Activated naive CD8-positive, alpha-beta T cell treated with anti-CD3 and anti-CD28 coated beads for 36 hours (primary cell): ENCODE measurements around the gene PAPSS2. TPM values are rescaled to one million over a fixed set of nuclear protein-coding genes. Genes with fewer than 3 reads are reported as not detected.
"Not testable (repeated sequence)": the region's sequence is repeated elsewhere in the genome, so short reads cannot be mapped to it uniquely, and the experiment has no call there.

Experiments used
- DNase-seq: peaks from one replicate; pipeline ENCODE4 v3.0.0; 2021
- H3K27ac Mint-ChIP-seq: one replicate; pipeline ENCODE4 v1.8.0; 2022; ENCODE audit warnings: mild to moderate bottlenecking, moderate library complexity, mixed read lengths
- H3K27me3 Mint-ChIP-seq: one replicate; pipeline ENCODE4 v1.8.0; 2022; ENCODE audit warnings: mild to moderate bottlenecking, mixed read lengths
- H3K36me3 Mint-ChIP-seq: one replicate; pipeline ENCODE4 v1.8.0; 2021; ENCODE audit warnings: mild to moderate bottlenecking, mixed read lengths
- H3K4me1 Mint-ChIP-seq: one replicate; pipeline ENCODE4 v1.8.0; 2021; ENCODE audit warnings: mixed read lengths
- H3K4me3 Mint-ChIP-seq: one replicate; pipeline ENCODE4 v1.8.0; 2022; ENCODE audit warnings: mild to moderate bottlenecking, moderate library complexity, mixed read lengths
- H3K9me3 Mint-ChIP-seq: one replicate; pipeline ENCODE4 v1.8.0; 2022; ENCODE audit warnings: mixed read lengths
- total RNA-seq, 2 experiments: library from RNA; stranded (reverse); gene quantifications; one replicate each; pipeline ENCODE4 v1.2.3, GENCODE V29; 2021

Gene PAPSS2
- total RNA-seq, 2 experiments from 2014 or later: 0.27 to 0.42 TPM

DNA sequence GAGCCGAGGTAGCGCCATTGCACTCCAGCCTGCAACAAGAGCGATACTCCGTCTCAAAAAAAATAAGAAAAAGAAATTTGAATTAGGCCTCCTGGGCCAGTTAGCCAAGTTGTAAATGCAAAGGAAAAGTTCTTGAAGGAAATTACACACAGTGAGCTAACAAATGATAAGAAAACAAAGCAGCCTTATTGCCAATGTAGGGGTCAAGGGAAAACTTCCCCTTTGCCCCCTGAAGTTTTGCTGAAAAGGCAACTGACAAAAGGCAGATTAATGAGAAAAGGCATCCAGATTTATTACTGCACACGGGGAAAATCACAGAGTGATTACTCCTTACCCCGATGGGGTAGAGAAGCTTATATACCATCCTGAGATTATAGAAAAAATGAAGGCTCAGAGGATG, 70.3 kb downstream of the PAPSS2 start:
- H3K27me3 Mint-ChIP-seq: peaks cover 4% of the 10 kb centered on the region
- no peaks in the 10 kb centered on the region for H3K36me3 Mint-ChIP-seq
- no peaks in the 10 kb centered on the region for H3K4me1 Mint-ChIP-seq
- no peak overlapping the region for H3K27ac Mint-ChIP-seq
- no peaks in the 10 kb centered on the region for H3K9me3 Mint-ChIP-seq
- DNase-seq: no peak
- H3K4me3 Mint-ChIP-seq: no peak overlapping the region

DNA sequence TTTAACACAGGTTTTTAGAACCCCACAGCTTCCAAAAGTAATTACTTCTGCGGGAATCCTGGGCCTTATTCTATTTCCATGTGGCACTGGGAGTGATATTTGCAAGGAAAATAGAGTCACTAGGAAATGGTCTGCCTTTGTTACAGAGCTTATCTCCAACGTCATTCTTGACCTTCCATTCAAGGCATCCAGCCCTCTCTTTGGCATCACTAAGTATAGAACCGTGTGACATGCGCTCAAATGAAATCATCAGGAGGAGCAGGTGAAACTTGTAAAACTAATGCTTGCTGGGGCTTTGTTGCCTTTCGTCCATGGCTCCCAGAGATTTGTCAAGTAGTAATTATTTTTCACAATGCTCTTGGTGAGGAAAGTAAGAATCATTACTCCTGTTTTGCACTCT, 73.4 kb downstream of the PAPSS2 start:
- Mint-ChIP-seq H3K4me1 (no peaks in the 10 kb centered on the region), H3K27ac (no peak overlapping the region), H3K9me3 (no peaks in the 10 kb centered on the region), H3K4me3 (no peak overlapping the region), H3K27me3 (peaks cover 17% of the 10 kb centered on the region), H3K36me3 (no peaks in the 10 kb centered on the region)
- DNase-seq: no peak

DNA sequence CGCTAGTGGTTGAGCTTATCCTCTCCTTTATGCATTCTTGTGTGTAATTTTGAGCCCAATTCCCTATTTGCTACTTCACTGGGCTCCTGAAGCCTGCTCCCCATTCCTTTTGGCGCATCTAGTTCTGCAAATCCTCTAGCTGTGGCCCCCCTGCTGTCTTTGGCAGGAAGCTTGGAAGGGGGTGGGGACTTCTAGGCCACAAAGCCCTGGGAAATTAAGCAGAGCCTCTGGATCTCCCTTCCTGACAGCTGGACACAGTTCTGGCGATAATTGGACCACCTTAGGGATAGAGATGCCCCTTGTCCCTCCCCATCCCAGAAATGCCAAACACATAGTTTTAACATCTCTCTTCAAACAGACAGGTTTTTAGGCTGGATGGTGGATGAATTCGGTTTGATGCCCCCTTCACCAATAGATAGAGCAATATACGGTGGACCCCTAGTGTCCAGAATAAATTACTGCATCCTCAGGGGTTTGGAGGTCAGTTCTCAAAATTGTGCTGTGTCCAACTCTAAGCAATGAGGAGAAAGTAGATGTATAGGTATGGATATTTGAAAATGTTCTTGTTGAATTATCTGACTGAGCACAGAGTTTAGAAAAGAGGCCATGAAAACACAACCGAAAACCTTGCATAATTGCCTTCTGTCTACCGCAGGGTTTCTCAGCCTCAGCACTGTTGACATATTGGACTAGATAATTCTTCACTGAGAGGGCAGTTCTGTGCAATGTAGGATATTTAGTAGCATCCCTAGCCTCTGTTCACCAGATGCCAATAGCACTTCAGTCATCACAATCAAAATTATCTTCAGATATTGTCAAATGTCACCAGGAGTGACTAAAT, 75.5 kb downstream of the PAPSS2 start:
- no peaks in the 10 kb centered on the region for H3K9me3 Mint-ChIP-seq
- H3K4me1 Mint-ChIP-seq: no peaks in the 10 kb centered on the region
- no peak overlapping the region for H3K27ac Mint-ChIP-seq
- DNase-seq: no peak
- H3K36me3 Mint-ChIP-seq: no peaks in the 10 kb centered on the region
- peaks cover 17% of the 10 kb centered on the region for H3K27me3 Mint-ChIP-seq
- no peak overlapping the region for H3K4me3 Mint-ChIP-seq

DNA sequence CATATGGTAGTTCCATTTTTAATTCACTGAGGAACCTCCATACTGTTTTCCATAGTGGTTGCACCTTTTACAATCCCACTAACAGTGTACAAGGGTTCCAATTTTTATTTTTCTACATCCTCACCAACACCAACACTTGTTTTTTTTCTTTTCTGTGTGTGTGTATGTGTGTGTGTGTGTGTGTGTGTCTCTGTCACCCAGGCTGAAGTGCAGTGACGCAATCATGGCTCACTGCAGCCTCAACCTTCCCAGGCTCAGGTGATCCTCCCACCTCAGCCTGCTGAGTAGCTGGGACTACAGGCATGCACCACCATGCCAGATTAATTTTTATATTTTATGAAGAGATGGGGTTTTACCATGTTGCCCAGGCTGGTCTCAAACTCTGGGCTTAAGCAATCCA, 78.6 kb downstream of the PAPSS2 start:
- not testable (repeated sequence) for H3K9me3 Mint-ChIP-seq, DNase-seq, H3K4me1 Mint-ChIP-seq, H3K27ac Mint-ChIP-seq, H3K4me3 Mint-ChIP-seq, H3K36me3 Mint-ChIP-seq
- peaks cover 17% of the 10 kb centered on the region for H3K27me3 Mint-ChIP-seq

DNA sequence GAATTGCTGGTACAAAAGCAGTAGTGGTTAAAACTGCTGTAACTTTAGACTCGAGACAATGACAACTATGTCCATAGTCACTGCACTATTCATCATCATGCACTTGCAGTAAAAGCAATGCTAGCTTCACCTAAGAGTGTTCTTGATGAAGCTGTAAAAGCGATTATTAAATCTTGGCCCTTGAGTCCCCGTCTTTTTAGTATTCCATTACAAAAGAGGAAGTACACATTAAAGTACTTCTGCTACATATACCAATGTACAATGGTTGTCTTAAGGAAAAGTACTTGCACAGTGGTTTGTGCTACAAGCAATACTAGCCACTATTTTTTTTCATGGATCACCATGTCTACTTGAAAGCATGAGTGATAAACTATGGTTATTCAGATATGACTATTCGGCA, 80.0 kb downstream of the PAPSS2 start:
- H3K4me3 Mint-ChIP-seq: no peak overlapping the region
- DNase-seq: no peak
- H3K27me3 Mint-ChIP-seq: peaks cover 15% of the 10 kb centered on the region
- no peak overlapping the region for H3K27ac Mint-ChIP-seq
- no peaks in the 10 kb centered on the region for H3K36me3 Mint-ChIP-seq
- H3K4me1 Mint-ChIP-seq: no peaks in the 10 kb centered on the region
- no peaks in the 10 kb centered on the region for H3K9me3 Mint-ChIP-seq

DNA sequence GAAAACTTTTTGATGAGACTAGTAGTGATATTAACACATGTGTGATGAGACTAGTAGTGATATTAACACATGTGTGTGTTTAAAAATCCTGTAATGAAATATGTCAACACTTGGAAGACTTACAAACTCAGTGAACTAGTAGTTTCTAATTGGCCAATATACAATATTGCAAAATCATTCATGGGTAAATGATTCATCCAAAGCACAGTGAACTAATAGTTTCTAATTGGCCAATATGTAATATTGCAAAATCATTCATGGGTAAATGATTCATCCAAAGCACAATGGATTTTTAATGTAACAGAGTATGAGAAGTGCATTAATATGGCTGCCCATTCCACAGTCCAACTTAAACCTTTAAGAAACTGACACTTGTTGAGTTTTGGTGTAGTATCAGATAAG, 80.6 kb downstream of the PAPSS2 start:
- H3K4me3 Mint-ChIP-seq: no peak overlapping the region
- H3K27me3 Mint-ChIP-seq: peaks cover 10% of the 10 kb centered on the region
- no peaks in the 10 kb centered on the region for H3K36me3 Mint-ChIP-seq
- H3K27ac Mint-ChIP-seq: no peak overlapping the region
- no peaks in the 10 kb centered on the region for H3K9me3 Mint-ChIP-seq
- H3K4me1 Mint-ChIP-seq: no peaks in the 10 kb centered on the region
- DNase-seq: no peak

DNA sequence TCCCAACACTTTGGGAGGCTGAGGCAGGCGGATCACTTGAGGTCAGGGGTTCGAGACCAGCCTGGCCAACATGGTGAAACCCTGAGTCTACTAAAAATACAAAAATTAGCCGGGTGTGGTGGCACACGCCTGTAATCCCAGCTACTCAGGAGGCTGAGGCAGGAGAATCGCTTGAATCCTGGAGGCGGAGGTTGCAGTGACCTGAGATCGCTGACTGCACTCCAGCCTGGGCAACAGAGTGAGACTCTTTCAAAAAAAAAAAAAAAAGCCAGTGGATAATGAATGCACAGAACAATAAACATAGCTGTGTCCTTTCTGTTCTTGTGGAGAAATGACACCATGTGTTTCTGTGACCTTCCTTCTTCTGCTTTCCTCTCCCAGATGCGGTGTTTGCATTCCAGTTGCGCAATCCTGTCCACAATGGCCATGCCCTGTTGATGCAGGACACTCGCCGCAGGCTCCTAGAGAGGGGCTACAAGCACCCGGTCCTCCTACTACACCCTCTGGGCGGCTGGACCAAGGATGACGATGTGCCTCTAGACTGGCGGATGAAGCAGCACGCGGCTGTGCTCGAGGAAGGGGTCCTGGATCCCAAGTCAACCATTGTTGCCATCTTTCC, 83.4 kb downstream of the PAPSS2 start:
- not testable (repeated sequence) for H3K4me3 Mint-ChIP-seq, H3K27ac Mint-ChIP-seq, DNase-seq, H3K9me3 Mint-ChIP-seq, H3K36me3 Mint-ChIP-seq, H3K27me3 Mint-ChIP-seq, H3K4me1 Mint-ChIP-seq

DNA sequence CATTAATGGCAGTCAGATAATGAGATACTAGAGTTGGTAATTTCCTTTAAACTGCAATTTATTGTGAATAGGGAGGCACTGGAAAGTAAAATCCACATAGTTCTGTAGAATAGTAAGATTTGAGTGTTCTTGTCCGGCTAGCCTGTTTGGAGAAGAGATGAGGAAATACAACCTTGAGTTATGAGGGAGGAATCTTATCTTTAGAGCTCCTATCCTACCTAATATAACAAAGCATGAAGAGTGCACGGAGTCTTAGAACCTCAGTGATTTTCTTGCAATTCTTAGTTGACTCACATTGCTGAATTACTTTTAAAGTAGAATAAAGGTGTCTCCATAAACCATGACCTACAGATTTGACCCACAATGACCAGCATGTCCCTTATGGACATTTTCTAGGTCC, 84.9 kb downstream of the PAPSS2 start:
- H3K36me3 Mint-ChIP-seq: no peaks in the 10 kb centered on the region
- H3K4me1 Mint-ChIP-seq: no peaks in the 10 kb centered on the region
- no peak overlapping the region for H3K27ac Mint-ChIP-seq
- no peaks in the 10 kb centered on the region for H3K27me3 Mint-ChIP-seq
- DNase-seq: no peak
- H3K9me3 Mint-ChIP-seq: peaks cover 3% of the 10 kb centered on the region
- H3K4me3 Mint-ChIP-seq: no peak overlapping the region

DNA sequence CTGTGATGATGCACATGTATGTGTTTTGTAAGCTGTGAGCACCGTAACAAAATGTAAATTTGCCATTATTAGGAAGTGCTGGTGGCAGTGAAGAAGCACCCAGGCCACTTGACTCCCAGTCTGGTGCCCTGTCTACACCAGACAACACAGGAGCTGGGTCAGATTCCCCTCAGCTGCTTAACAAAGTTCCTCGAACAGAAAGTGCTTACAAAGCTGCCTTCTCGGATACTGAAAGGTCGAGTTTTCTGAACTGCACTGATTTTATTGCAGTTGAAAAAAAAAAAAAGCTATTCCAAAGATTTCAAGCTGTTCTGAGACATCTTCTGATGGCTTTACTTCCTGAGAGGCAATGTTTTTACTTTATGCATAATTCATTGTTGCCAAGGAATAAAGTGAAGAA, 87.2 kb downstream of the PAPSS2 start:
- Mint-ChIP-seq H3K27me3 (no peaks in the 10 kb centered on the region), H3K27ac (no peak overlapping the region), H3K9me3 (peaks cover 3% of the 10 kb centered on the region), H3K4me1 (peaks cover 12% of the 10 kb centered on the region), H3K4me3 (no peak overlapping the region), H3K36me3 (no peaks in the 10 kb centered on the region)
- DNase-seq: no peak

DNA sequence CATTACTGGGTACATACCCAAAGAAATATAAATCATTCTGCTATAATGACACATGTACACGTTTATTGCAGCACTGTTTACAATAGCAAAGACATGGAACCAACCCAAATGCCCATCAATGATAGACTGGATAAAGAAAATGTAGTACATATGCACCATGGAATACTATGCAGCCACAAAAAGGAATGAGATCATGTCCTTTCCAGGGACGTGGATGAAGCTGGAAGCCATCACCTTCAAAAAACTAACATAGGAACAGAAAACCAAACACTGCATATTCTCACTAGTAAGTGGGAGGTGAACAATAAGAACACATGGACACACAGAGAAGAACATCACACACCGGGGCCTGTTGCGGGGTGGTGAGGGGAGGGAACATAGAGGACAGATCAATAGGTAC, 88.6 kb downstream of the PAPSS2 start:
- H3K36me3 Mint-ChIP-seq, H3K9me3 Mint-ChIP-seq, H3K27me3 Mint-ChIP-seq, DNase-seq, H3K27ac Mint-ChIP-seq, H3K4me3 Mint-ChIP-seq: not testable (repeated sequence)
- peaks cover 17% of the 10 kb centered on the region for H3K4me1 Mint-ChIP-seq

DNA sequence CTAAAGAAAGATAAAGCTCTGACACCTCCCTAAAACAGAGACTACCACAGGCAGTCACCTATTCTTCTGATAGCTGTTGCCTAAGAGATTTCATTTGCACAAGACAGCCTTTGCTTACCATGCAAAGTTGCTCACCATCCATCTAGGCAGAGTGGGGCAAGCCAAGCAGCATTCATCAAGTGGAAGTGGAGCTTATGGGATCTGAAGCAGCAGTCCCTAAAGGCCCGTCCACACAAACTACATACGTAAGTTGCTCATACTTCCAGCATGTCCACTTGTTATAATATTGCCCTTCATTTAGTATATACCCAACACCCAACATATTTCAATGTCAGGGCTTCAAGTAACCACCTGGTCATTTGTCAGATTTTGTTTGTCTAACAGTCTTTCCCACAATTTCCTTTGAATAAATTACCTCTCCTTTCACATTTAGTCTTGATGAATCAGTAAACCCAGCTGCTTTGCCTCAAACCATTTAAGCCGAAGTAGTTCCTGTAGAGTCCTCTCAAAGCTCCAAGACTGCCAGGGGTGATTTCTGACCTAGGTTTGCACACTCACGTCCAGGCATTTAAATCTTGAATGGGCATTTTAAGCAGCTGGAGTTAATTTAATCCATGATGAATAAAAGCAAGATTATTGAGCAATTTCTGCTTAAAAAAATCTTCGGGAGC, 90.5 kb downstream of the PAPSS2 start:
- no peak for DNase-seq
- Mint-ChIP-seq H3K36me3 (peaks cover 11% of the 10 kb centered on the region), H3K4me3 (no peak overlapping the region), H3K9me3 (peaks cover 3% of the 10 kb centered on the region), H3K27me3 (no peaks in the 10 kb centered on the region), H3K27ac (no peak overlapping the region), H3K4me1 (peaks cover 24% of the 10 kb centered on the region)

DNA sequence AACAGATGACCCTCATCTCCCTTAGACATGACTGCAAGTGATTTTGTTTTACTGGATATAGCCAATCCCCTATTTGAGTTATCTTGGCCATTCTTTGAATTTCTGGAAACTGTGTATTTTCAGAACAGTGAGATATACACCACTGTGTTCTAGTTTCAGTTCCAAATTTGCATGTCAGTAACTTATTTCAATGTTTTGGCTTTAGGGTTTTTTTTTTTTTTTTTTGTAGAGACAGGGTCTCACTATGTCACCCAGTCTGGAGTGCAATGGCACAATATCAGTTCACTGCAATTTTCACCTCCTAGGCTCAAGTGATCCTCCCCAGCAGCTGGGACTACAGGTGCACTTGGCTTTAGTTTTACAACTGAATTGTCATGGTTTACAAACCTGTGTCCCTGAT, 91.1 kb downstream of the PAPSS2 start:
- no peak for DNase-seq
- Mint-ChIP-seq H3K9me3 (peaks cover 3% of the 10 kb centered on the region), H3K4me3 (no peak overlapping the region), H3K27me3 (no peaks in the 10 kb centered on the region), H3K4me1 (peaks cover 24% of the 10 kb centered on the region), H3K36me3 (peaks cover 12% of the 10 kb centered on the region), H3K27ac (peak overlapping the region; percentile 12)

DNA sequence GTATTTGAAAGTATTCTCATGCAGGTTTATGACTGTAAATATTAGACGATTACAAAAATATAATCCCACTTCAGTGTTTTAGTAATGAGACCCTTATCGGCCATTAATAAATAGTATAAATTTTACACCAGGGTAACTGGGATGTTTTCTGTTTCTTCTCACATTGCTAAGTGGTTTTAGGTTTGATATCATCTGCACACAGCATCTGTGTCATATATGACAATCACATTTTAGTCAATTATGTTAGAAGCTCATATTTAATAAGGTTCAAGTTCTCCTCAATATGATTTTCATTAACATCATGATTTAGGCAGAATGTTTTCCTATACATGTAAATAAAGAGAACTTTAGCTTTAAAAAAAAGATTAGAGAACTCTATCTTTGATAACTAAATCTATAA, 91.6 kb downstream of the PAPSS2 start:
- peaks cover 24% of the 10 kb centered on the region for H3K4me1 Mint-ChIP-seq
- no peak overlapping the region for H3K4me3 Mint-ChIP-seq
- no peak for DNase-seq
- H3K36me3 Mint-ChIP-seq: peaks cover 14% of the 10 kb centered on the region
- H3K27ac Mint-ChIP-seq: no peak overlapping the region
- H3K27me3 Mint-ChIP-seq: no peaks in the 10 kb centered on the region
- peaks cover 3% of the 10 kb centered on the region for H3K9me3 Mint-ChIP-seq

DNA sequence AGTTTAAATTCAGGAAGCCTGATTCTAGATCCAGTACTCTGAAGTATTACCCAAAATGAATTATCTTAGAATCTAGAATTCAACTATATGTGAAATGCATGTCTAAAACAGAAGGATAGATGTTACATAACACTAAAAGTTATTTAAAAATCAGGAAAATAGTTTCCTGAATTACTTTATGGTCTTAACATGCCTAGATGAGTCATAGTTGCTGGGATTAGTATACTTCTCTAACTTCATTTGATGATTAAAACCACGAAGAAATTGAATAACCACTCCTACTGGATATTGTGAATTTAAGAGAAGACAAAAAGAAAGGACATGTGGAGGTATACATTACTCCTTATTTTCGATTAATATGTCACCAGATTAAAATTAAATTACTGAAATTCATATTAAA, 92.9 kb downstream of the PAPSS2 start:
- no peak overlapping the region for H3K4me3 Mint-ChIP-seq
- no peaks in the 10 kb centered on the region for H3K27me3 Mint-ChIP-seq
- peaks cover 3% of the 10 kb centered on the region for H3K9me3 Mint-ChIP-seq
- no peak overlapping the region for H3K27ac Mint-ChIP-seq
- DNase-seq: no peak
- H3K4me1 Mint-ChIP-seq: peaks cover 24% of the 10 kb centered on the region
- H3K36me3 Mint-ChIP-seq: peaks cover 17% of the 10 kb centered on the region

DNA sequence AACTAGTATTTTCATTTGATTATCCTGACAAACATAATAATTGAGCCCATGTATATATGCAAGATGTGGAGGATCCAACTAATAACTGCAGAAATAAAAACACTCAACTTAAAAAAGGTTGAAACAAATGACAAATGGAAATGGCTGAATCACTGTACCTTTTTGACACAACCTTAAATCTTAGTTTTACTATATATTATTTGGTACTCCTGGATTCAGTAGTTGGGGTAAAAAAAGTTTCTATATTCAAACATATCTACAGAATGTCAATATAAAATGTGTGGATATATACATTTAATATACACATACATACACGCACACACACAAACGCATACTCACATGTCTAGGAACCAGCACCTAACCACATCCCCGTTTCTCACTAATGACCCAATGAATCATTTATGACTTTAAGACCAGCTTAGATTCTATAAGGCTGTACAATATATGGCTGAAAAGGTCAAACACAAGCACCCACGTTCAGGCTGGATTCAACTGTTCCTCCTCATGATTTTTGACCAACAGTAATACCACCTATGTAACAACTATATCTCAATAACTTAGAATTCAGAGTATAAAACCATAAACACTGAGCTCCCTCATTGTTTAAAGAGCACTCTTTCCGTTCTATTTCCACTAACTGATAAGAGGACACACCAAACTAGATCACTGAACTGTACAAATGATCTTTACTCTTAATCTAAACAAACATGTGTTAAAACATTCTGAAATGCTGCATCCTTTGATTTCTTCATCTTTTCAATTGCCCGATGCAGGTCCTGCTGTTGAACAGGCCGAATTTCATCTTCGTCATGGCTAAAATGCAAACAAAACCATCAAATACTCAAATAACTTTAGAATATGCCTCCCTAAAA, 94.6 kb downstream of the PAPSS2 start:
- Mint-ChIP-seq H3K36me3 (peaks cover 17% of the 10 kb centered on the region), H3K9me3 (no peaks in the 10 kb centered on the region), H3K4me3 (no peak overlapping the region), H3K27ac (peak overlapping the region; percentile 70), H3K4me1 (peaks cover 26% of the 10 kb centered on the region), H3K27me3 (no peaks in the 10 kb centered on the region)
- no peak for DNase-seq
